HEK293 (cell line): Measurements from ENCODE around the gene FANCL.

Experiments used
- CTCF ChIA-PET: fragments of 350-600 bp; formaldehyde crosslinking; extraction: SDS; loops from one replicate; lab custom pipeline; 2021; ENCODE audit warnings: antibody characterized with exemption; lab: Yijun Ruan, JAX
- POLR2A ChIA-PET: fragments of 300-600 bp; formaldehyde crosslinking; extraction: SDS; loops from one replicate; lab custom pipeline; 2020; ENCODE audit warnings: antibody characterized with exemption, inconsistent platforms; lab: Yijun Ruan, JAX
- H3K27ac ChIP-seq: fragments of 200-500 bp; sonication (Bioruptor generic); 2 replicates; pipeline ENCODE4 v1.5.1; 2014; ENCODE audit warnings: low read depth, low read length, control low read depth, inconsistent platforms; ENCODE audit errors: extremely low read depth
- H3K36me3 ChIP-seq, 2 experiments: fragments of 200-500 bp in 1 of 2; sonication (Bioruptor generic) in 1 of 2; 1 replicate in 1 of 2; 2 replicates in 1 of 2; pipeline ENCODE4 v1.5.1; 2014 to 2017; ENCODE audit warnings: inconsistent platforms in 2 of 2, low read length in 2 of 2; ENCODE audit not compliant: control insufficient read depth in 2 of 2, insufficient read depth in 1 of 2
- H3K4me1 ChIP-seq: fragments of 200-500 bp; sonication (Bioruptor generic); 2 replicates; pipeline ENCODE4 v1.5.1; 2014; ENCODE audit warnings: mild to moderate bottlenecking, low read length, inconsistent platforms; ENCODE audit not compliant: control insufficient read depth, insufficient read depth
- H3K4me3 ChIP-seq: 2 replicates; pipeline ENCODE4 v1.5.1; 2011; ENCODE audit warnings: low read depth, mild to moderate bottlenecking, control low read depth, low read length, moderate library complexity
- H3K9me3 ChIP-seq: fragments of 200-500 bp; sonication (Bioruptor generic); 2 replicates; pipeline ENCODE4 v1.5.1; 2014; ENCODE audit warnings: low read depth, low read length, inconsistent platforms; ENCODE audit not compliant: control insufficient read depth, insufficient read depth
- BCL11B ChIP-seq: fragments of 450-650 bp; formaldehyde crosslinking; IDR thresholded peaks from 2 replicates; pipeline ENCODE4 v1.5.1; 2016; ENCODE audit warnings: low read depth, missing biosample characterization, missing genetic modification characterization
- GLIS1 ChIP-seq: fragments of 450-650 bp; formaldehyde crosslinking; IDR thresholded peaks from 2 replicates; pipeline ENCODE4 v1.5.1; 2016; ENCODE audit warnings: missing biosample characterization, missing genetic modification characterization
- GLIS2 ChIP-seq: fragments of 450-650 bp; formaldehyde crosslinking; IDR thresholded peaks from 2 replicates; pipeline ENCODE4 v1.5.1; 2016; ENCODE audit warnings: missing biosample characterization, missing genetic modification characterization
- OSR2 ChIP-seq: fragments of 450-650 bp; formaldehyde crosslinking; IDR thresholded peaks from 2 replicates; pipeline ENCODE4 v1.5.1; 2016; ENCODE audit warnings: missing biosample characterization, missing genetic modification characterization
- OVOL3 ChIP-seq: fragments of 450-650 bp; formaldehyde crosslinking; IDR thresholded peaks from 2 replicates; pipeline ENCODE4 v1.5.1; 2016; ENCODE audit warnings: missing biosample characterization, missing genetic modification characterization
- SCRT2 ChIP-seq: fragments of 450-650 bp; formaldehyde crosslinking; IDR thresholded peaks from 2 replicates; pipeline ENCODE4 v1.5.1; 2016; ENCODE audit warnings: missing biosample characterization, missing genetic modification characterization
- ZBTB8A ChIP-seq: fragments of 450-650 bp; formaldehyde crosslinking; IDR thresholded peaks from 2 replicates; pipeline ENCODE4 v1.5.1; 2016; ENCODE audit warnings: missing biosample characterization, missing genetic modification characterization
- ZFP41 ChIP-seq: fragments of 450-650 bp; formaldehyde crosslinking; IDR thresholded peaks from 2 replicates; pipeline ENCODE4 v1.5.1; 2016; ENCODE audit warnings: missing biosample characterization, missing genetic modification characterization, borderline replicate concordance
- ZIC2 ChIP-seq: fragments of 450-650 bp; formaldehyde crosslinking; IDR thresholded peaks from 2 replicates; pipeline ENCODE4 v1.5.1; 2016; ENCODE audit warnings: missing biosample characterization, missing genetic modification characterization
- ZNF140 ChIP-seq: fragments of 450-650 bp; formaldehyde crosslinking; IDR thresholded peaks from 2 replicates; pipeline ENCODE4 v1.5.1; 2016; ENCODE audit warnings: missing biosample characterization, missing genetic modification characterization
- ZNF175 ChIP-seq: fragments of 450-650 bp; formaldehyde crosslinking; IDR thresholded peaks from 2 replicates; pipeline ENCODE4 v1.5.1; 2016; ENCODE audit warnings: missing biosample characterization, missing genetic modification characterization
- ZNF19 ChIP-seq: fragments of 450-650 bp; formaldehyde crosslinking; IDR thresholded peaks from 2 replicates; pipeline ENCODE4; 2016; ENCODE audit warnings: missing biosample characterization, missing genetic modification characterization, low read depth
- ZNF23 ChIP-seq: fragments of 450-650 bp; formaldehyde crosslinking; IDR thresholded peaks from 2 replicates; pipeline ENCODE4 v1.5.1; 2016; ENCODE audit warnings: missing biosample characterization, missing genetic modification characterization, borderline replicate concordance
- ZNF24 ChIP-seq: fragments of 450-650 bp; formaldehyde crosslinking; IDR thresholded peaks from 2 replicates; pipeline ENCODE4 v1.5.1; 2016; ENCODE audit warnings: missing biosample characterization, missing genetic modification characterization
- ZNF514 ChIP-seq: fragments of 450-650 bp; formaldehyde crosslinking; IDR thresholded peaks from 2 replicates; pipeline ENCODE4 v1.5.1; 2016; ENCODE audit warnings: missing biosample characterization, missing genetic modification characterization
- ZNF658 ChIP-seq: fragments of 450-650 bp; formaldehyde crosslinking; IDR thresholded peaks from 2 replicates; pipeline ENCODE4; 2016; ENCODE audit warnings: missing biosample characterization, missing genetic modification characterization
- ZNF701 ChIP-seq: fragments of 450-650 bp; formaldehyde crosslinking; IDR thresholded peaks from 2 replicates; pipeline ENCODE4 v1.5.1; 2016; ENCODE audit warnings: missing biosample characterization, missing genetic modification characterization
- ZNF747 ChIP-seq: fragments of 450-650 bp; formaldehyde crosslinking; IDR thresholded peaks from 2 replicates; pipeline ENCODE4 v1.5.1; 2016; ENCODE audit warnings: missing biosample characterization, missing genetic modification characterization
- ZNF792 ChIP-seq: fragments of 450-650 bp; formaldehyde crosslinking; IDR thresholded peaks from 2 replicates; pipeline ENCODE4 v1.5.1; 2016; ENCODE audit warnings: missing biosample characterization, missing genetic modification characterization
- TF ChIP-seq, protein P1 (sequence below): fragments of 450-650 bp; formaldehyde crosslinking; IDR thresholded peaks from 2 replicates; pipeline ENCODE4 v1.5.1; 2017; ENCODE audit warnings: missing biosample characterization, missing genetic modification characterization
- TF ChIP-seq, protein P2 (sequence below): fragments of 450-650 bp; formaldehyde crosslinking; IDR thresholded peaks from 2 replicates; pipeline ENCODE4 v1.5.0; 2017; ENCODE audit warnings: missing biosample characterization, missing genetic modification characterization, borderline replicate concordance
- TF ChIP-seq, protein P3 (sequence below): fragments of 450-650 bp; formaldehyde crosslinking; IDR thresholded peaks from 2 replicates; pipeline ENCODE4 v1.5.1; 2016; ENCODE audit warnings: missing biosample characterization, missing genetic modification characterization
- TF ChIP-seq, protein P4 (sequence below): fragments of 450-650 bp; formaldehyde crosslinking; IDR thresholded peaks from 2 replicates; pipeline ENCODE4 v1.5.1; 2016; ENCODE audit warnings: missing biosample characterization, missing genetic modification characterization
- TF ChIP-seq, protein P5 (sequence below): fragments of 450-650 bp; IDR thresholded peaks from 2 replicates; pipeline ENCODE4 v1.5.1; 2018; ENCODE audit warnings: missing biosample characterization, mild to moderate bottlenecking, missing genetic modification characterization

The FANCL gene

DNA sequence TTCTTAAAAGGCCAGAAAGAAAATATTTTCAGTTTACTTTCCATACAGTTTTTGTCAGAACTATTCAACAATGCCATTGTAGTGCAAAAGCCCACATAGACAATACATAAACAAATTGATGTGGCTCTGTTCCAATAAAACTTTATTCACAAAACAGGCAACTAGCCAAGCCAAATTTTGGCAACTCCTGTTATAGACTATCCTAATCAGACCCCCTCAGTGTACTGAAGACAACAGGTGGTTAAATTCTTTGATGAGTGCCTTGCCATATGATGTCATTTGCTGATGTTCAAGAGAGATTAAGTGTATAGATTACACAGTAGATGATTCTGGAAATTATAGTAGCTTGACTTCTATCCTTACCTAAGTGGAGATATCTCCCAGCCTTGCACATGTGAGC lies 83.4 kb downstream of the FANCL start:
- TF ChIP-seq ZBTB8A (tag by site-specific recombination) (no peak), ZNF792 (no peak), ZNF23 (tag by site-specific recombination) (no peak), OSR2 (tag by site-specific recombination) (peak; percentile 34; the same call in 1 of the 2 replicates), GLIS1 (tag by site-specific recombination) (peak; percentile 24; the same call in 1 of the 2 replicates), ZNF747 (tag by site-specific recombination) (no peak), SCRT2 (tag by site-specific recombination) (peak; percentile 69)
- TF ChIP-seq, protein P1, sequence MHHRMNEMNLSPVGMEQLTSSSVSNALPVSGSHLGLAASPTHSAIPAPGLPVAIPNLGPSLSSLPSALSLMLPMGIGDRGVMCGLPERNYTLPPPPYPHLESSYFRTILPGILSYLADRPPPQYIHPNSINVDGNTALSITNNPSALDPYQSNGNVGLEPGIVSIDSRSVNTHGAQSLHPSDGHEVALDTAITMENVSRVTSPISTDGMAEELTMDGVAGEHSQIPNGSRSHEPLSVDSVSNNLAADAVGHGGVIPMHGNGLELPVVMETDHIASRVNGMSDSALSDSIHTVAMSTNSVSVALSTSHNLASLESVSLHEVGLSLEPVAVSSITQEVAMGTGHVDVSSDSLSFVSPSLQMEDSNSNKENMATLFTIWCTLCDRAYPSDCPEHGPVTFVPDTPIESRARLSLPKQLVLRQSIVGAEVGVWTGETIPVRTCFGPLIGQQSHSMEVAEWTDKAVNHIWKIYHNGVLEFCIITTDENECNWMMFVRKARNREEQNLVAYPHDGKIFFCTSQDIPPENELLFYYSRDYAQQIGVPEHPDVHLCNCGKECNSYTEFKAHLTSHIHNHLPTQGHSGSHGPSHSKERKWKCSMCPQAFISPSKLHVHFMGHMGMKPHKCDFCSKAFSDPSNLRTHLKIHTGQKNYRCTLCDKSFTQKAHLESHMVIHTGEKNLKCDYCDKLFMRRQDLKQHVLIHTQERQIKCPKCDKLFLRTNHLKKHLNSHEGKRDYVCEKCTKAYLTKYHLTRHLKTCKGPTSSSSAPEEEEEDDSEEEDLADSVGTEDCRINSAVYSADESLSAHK (tag by site-specific recombination) = no peak
- no peak overlapping the region for H3K27ac ChIP-seq
- CTCF ChIA-PET = no interaction called here
- no peak overlapping the region for H3K4me3 ChIP-seq
- no peaks in the 10 kb centered on the region for H3K4me1 ChIP-seq
- POLR2A ChIA-PET = interaction anchor here (1.2 kb wide), 1 partner anchor 111 kb away, joined by 3 read pairs; the partner anchor contains the start of gene VRK2
- no peaks in the 10 kb centered on the region for H3K9me3 ChIP-seq
- peaks cover 28 to 51% of the 10 kb centered on the region in 2 experiments; a peak in 2 of 3 replicates for H3K36me3 ChIP-seq

DNA sequence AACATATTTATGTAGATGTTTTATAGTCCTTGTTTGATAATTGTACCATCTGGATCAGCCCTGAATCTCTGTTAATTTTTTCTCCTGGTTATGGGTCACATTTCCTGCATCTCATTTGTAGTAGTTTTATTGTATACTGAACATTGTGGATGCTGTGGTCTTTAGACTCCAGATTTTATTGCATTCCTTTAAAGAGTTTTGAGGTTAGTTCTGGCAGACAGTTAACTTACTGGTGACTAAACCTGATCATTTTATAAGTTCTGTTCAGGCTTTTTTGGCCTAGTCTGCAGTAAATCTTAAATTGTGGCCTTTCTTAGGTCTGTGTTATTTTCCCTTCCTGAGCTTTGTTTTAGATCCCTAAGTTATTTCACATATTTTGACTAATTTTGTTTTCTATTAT lies 84.3 kb downstream of the FANCL start:
- CTCF ChIA-PET = interaction anchor here (0.6 kb wide), 1 partner anchor 436 kb away, joined by 3 read pairs; no protein-coding TSS in a partner anchor
- Histone ChIP-seq H3K4me1 (no peaks in the 10 kb centered on the region), H3K4me3 (no peak overlapping the region), H3K27ac (no peak overlapping the region), H3K9me3 (no peaks in the 10 kb centered on the region), H3K36me3 (peaks cover 23 to 42% of the 10 kb centered on the region in 2 experiments; a peak in 2 of 3 replicates)
- POLR2A ChIA-PET = no interaction called here
- TF ChIP-seq ZNF514 (tag by site-specific recombination) (no peak), ZNF658 (tag by site-specific recombination) (no peak), OVOL3 (tag by site-specific recombination) (no peak), ZNF24 (tag by site-specific recombination) (no peak), ZNF140 (tag by site-specific recombination) (no peak)
- TF ChIP-seq, protein P2, sequence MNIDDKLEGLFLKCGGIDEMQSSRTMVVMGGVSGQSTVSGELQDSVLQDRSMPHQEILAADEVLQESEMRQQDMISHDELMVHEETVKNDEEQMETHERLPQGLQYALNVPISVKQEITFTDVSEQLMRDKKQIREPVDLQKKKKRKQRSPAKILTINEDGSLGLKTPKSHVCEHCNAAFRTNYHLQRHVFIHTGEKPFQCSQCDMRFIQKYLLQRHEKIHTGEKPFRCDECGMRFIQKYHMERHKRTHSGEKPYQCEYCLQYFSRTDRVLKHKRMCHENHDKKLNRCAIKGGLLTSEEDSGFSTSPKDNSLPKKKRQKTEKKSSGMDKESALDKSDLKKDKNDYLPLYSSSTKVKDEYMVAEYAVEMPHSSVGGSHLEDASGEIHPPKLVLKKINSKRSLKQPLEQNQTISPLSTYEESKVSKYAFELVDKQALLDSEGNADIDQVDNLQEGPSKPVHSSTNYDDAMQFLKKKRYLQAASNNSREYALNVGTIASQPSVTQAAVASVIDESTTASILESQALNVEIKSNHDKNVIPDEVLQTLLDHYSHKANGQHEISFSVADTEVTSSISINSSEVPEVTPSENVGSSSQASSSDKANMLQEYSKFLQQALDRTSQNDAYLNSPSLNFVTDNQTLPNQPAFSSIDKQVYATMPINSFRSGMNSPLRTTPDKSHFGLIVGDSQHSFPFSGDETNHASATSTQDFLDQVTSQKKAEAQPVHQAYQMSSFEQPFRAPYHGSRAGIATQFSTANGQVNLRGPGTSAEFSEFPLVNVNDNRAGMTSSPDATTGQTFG (tag by site-specific recombination) = no peak
- TF ChIP-seq, protein P3, sequence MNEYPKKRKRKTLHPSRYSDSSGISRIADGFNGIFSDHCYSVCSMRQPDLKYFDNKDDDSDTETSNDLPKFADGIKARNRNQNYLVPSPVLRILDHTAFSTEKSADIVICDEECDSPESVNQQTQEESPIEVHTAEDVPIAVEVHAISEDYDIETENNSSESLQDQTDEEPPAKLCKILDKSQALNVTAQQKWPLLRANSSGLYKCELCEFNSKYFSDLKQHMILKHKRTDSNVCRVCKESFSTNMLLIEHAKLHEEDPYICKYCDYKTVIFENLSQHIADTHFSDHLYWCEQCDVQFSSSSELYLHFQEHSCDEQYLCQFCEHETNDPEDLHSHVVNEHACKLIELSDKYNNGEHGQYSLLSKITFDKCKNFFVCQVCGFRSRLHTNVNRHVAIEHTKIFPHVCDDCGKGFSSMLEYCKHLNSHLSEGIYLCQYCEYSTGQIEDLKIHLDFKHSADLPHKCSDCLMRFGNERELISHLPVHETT (tag by site-specific recombination) = no peak

DNA sequence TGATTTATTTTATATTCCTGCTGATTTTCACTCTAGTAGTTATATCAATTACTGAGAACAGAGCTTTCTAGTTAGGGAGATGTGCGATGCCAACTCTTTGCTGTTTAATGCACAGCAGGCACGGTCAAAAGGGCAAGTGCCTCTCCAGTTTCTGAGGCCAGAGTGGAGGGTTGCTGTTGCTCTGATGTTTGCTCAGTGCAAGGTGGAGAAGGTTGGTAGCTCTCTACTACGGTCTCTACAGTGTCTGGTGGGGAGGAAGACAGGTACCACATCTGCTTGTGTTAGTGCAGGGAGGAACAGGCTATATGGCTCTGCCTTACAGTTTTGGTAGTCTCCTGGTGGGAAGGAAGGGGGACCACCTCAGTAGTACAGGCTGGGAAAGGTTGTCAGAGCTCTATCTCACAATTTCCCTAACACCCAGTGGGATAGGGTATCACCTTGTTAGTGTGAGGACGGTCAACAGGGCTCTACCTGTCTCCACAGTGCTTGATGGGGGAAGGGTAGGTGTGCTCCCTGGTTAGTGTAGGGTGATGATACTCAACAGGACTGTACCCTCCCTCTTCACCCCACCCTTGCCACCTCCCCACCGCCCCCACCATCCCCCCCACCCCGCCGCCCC lies 85.9 kb downstream of the FANCL start:
- Histone ChIP-seq H3K36me3 (peaks cover 8 to 27% of the 10 kb centered on the region in 2 experiments; a peak in 2 of 3 replicates), H3K4me1 (no peaks in the 10 kb centered on the region), H3K4me3 (no peak overlapping the region), H3K9me3 (no peaks in the 10 kb centered on the region), H3K27ac (no peak overlapping the region)
- POLR2A ChIA-PET = no interaction called here
- CTCF ChIA-PET = no interaction called here
- no peak for TF ChIP-seq ZNF175 (tag by site-specific recombination)
- TF ChIP-seq ZIC2 (tag by site-specific recombination) = no peak
- no peak for TF ChIP-seq GLIS2 (tag by site-specific recombination)
- TF ChIP-seq ZNF701 (tag by site-specific recombination) = no peak
- TF ChIP-seq, protein P4, sequence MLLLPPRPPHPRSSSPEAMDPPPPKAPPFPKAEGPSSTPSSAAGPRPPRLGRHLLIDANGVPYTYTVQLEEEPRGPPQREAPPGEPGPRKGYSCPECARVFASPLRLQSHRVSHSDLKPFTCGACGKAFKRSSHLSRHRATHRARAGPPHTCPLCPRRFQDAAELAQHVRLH (tag by site-specific recombination) = no peak
- TF ChIP-seq BCL11B (tag by site-specific recombination) = no peak
- no peak for TF ChIP-seq ZFP41 (tag by site-specific recombination)
- TF ChIP-seq ZNF792 = no peak
- TF ChIP-seq, protein P5, sequence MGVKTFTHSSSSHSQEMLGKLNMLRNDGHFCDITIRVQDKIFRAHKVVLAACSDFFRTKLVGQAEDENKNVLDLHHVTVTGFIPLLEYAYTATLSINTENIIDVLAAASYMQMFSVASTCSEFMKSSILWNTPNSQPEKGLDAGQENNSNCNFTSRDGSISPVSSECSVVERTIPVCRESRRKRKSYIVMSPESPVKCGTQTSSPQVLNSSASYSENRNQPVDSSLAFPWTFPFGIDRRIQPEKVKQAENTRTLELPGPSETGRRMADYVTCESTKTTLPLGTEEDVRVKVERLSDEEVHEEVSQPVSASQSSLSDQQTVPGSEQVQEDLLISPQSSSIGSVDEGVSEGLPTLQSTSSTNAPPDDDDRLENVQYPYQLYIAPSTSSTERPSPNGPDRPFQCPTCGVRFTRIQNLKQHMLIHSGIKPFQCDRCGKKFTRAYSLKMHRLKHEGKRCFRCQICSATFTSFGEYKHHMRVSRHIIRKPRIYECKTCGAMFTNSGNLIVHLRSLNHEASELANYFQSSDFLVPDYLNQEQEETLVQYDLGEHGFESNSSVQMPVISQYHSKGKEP (tag by site-specific recombination) = no peak
- TF ChIP-seq ZNF19 = no peak
